H1 (cell line): ENCODE results near the gene FAM228B. TPM values are rescaled to one million over a fixed set of nuclear protein-coding genes. Genes with fewer than 3 reads are reported as not detected.

Experiments
- CTCF ChIA-PET: fragments of 300-600 bp; sonication (Branson Sonifier 250); formaldehyde crosslinking; loops from one replicate; lab custom pipeline; 2021; ENCODE audit not compliant: partially characterized antibody; lab: Charles Lee
- POLR2A ChIA-PET: fragments of 300-600 bp; sonication (Branson Sonifier 250); formaldehyde crosslinking; loops from one replicate; lab custom pipeline; 2021; ENCODE audit warnings: inconsistent platforms; ENCODE audit not compliant: partially characterized antibody; lab: Charles Lee
- DNase-seq, 2 experiments: peaks; one replicate each; pipeline versions ENCODE4 v3.0.0 to v3.0.0-alpha.2; 2010 to 2022; ENCODE audit warnings: low spot score in 2 of 2, low read depth in 1 of 2, mixed read lengths in 1 of 2
- FAIRE-seq: peaks from 2 replicates; lab custom pipeline; 2011; peaks lifted over from hg19 to GRCh38; lab: Jason Lieb, UNC
- H2AFZ ChIP-seq: 2 replicates; pipeline ENCODE4 v1.8.1; 2012; ENCODE audit warnings: low read length, inconsistent platforms
- H2AK5ac ChIP-seq: 2 replicates; pipeline ENCODE4 v1.6.1; 2013; ENCODE audit warnings: low read depth, low read length
- H2BK120ac ChIP-seq: replicated peaks from 2 replicates; pipeline ENCODE3; 2013; ENCODE audit warnings: low read depth, low read length, inconsistent platforms
- H2BK12ac ChIP-seq: 2 replicates; pipeline ENCODE4 v1.6.1; 2013; ENCODE audit warnings: low read depth, low read length
- H2BK15ac ChIP-seq: 2 replicates; pipeline ENCODE4 v1.6.1; 2013; ENCODE audit warnings: low read length
- H2BK20ac ChIP-seq: 2 replicates; pipeline ENCODE4 v1.6.1; 2013; ENCODE audit warnings: low read length
- H2BK5ac ChIP-seq: 2 replicates; pipeline ENCODE4 v1.6.1; 2013; ENCODE audit warnings: low read depth, low read length
- H3K14ac ChIP-seq: 2 replicates; pipeline ENCODE4 v1.6.1; 2013; ENCODE audit warnings: inconsistent platforms; ENCODE audit not compliant: insufficient read length
- H3K18ac ChIP-seq: 2 replicates; pipeline ENCODE4 v1.6.1; 2013; ENCODE audit warnings: low read length; ENCODE audit errors: extremely low read depth
- H3K23ac ChIP-seq: 2 replicates; pipeline ENCODE4 v1.6.1; 2013; ENCODE audit warnings: inconsistent platforms; ENCODE audit not compliant: insufficient read length
- H3K23me2 ChIP-seq: 2 replicates; pipeline ENCODE4 v1.6.1; 2013; ENCODE audit warnings: low read depth, low read length
- H3K27ac ChIP-seq: 2 replicates; pipeline ENCODE4 v1.6.1; 2011; ENCODE audit warnings: low read depth, low read length, inconsistent platforms
- H3K27me3 ChIP-seq, 4 experiments: replicated peaks in 1 of 4; 1 replicate in 1 of 4; 2 replicates in 3 of 4; pipeline versions ENCODE4 v1.6.1 to v1.8.1; 2011 to 2013; ENCODE audit warnings: low read length in 3 of 4, mild to moderate bottlenecking in 3 of 4, inconsistent platforms in 2 of 4, mixed read lengths in 2 of 4, moderate library complexity in 1 of 4; ENCODE audit not compliant: control insufficient read depth in 3 of 4, insufficient read depth in 3 of 4; ENCODE audit errors: extremely low read depth in 1 of 4
- H3K36me3 ChIP-seq, 4 experiments: 2 replicates each; pipeline versions ENCODE4 v1.6.1 to v1.8.1; 2011 to 2013; ENCODE audit warnings: mild to moderate bottlenecking in 4 of 4, low read length in 3 of 4, moderate library complexity in 2 of 4, control low read depth in 1 of 4, inconsistent platforms in 1 of 4; ENCODE audit not compliant: insufficient read depth in 4 of 4, control insufficient read depth in 2 of 4
- H3K4ac ChIP-seq: replicated peaks from 2 replicates; pipeline ENCODE3; 2013; ENCODE audit warnings: low read length, low read depth, mixed read lengths, inconsistent platforms; ENCODE audit not compliant: insufficient read length
- H3K4me1 ChIP-seq, 4 experiments: replicated peaks in 1 of 4; 1 replicate in 1 of 4; 2 replicates in 3 of 4; pipeline versions ENCODE4 v1.6.1 to v1.8.1; 2011 to 2013; ENCODE audit warnings: low read length in 3 of 4, inconsistent platforms in 2 of 4, mixed read lengths in 1 of 4; ENCODE audit not compliant: insufficient read depth in 4 of 4, control insufficient read depth in 3 of 4
- H3K4me2 ChIP-seq, 2 experiments: 2 replicates each; pipeline versions ENCODE4 v1.6.1 to v1.8.1; 2011 to 2013; ENCODE audit warnings: low read depth in 2 of 2, low read length in 2 of 2, control low read depth in 1 of 2, inconsistent platforms in 1 of 2, mild to moderate bottlenecking in 1 of 2; ENCODE audit not compliant: insufficient read depth in 1 of 2
- H3K4me3 ChIP-seq, 4 experiments: fragments of 200-600, 300-600 bp in 1 of 4; sonication (generic), shearing (Covaris generic), sonication (Bioruptor Twin) in 1 of 4; 2 replicates each; pipeline versions ENCODE4 v1.5.1 to v1.8.1; 2011 to 2016; ENCODE audit warnings: low read length in 4 of 4, low read depth in 3 of 4, control low read depth in 2 of 4, inconsistent platforms in 2 of 4, mild to moderate bottlenecking in 2 of 4, mixed read lengths in 1 of 4, moderate library complexity in 1 of 4; ENCODE audit not compliant: insufficient read depth in 2 of 4; ENCODE audit errors: extremely low read depth in 1 of 4
- H3K56ac ChIP-seq: replicated peaks from 2 replicates; pipeline ENCODE3; 2013; ENCODE audit warnings: low read depth, mild to moderate bottlenecking, mixed read lengths, low read length, inconsistent platforms; ENCODE audit not compliant: insufficient read length
- H3K79me1 ChIP-seq: 2 replicates; pipeline ENCODE4 v1.6.1; 2013; ENCODE audit warnings: low read depth, low read length, control low read depth
- H3K79me2 ChIP-seq, 2 experiments: 2 replicates each; pipeline versions ENCODE4 v1.6.1 to v1.8.1; 2012 to 2013; ENCODE audit warnings: low read length in 2 of 2, mild to moderate bottlenecking in 2 of 2, inconsistent platforms in 1 of 2; ENCODE audit not compliant: insufficient read depth in 2 of 2, control insufficient read depth in 1 of 2
- H3K9ac ChIP-seq, 4 experiments: replicated peaks in 1 of 4; 1 replicate in 1 of 4; 2 replicates in 3 of 4; pipeline versions ENCODE4 v1.6.1 to v1.8.1; 2011 to 2013; ENCODE audit warnings: low read depth in 3 of 4, low read length in 3 of 4, control low read depth in 2 of 4, mild to moderate bottlenecking in 2 of 4, moderate library complexity in 2 of 4, inconsistent platforms in 1 of 4; ENCODE audit errors: extremely low read depth in 1 of 4
- H3K9me3 ChIP-seq, 2 experiments: 2 replicates each; pipeline versions ENCODE4 v1.6.1 to v1.8.1; 2012 to 2013; ENCODE audit warnings: mild to moderate bottlenecking in 2 of 2, moderate library complexity in 2 of 2, control low read depth in 1 of 2, inconsistent platforms in 1 of 2, low read depth in 1 of 2, low read length in 1 of 2, mixed read lengths in 1 of 2; ENCODE audit not compliant: insufficient read depth in 2 of 2
- H4K20me1 ChIP-seq, 2 experiments: replicated peaks in 1 of 2; 2 replicates each; pipeline versions ENCODE3 to v1.8.1; 2011 to 2013; ENCODE audit warnings: inconsistent platforms in 2 of 2, low read length in 2 of 2, mild to moderate bottlenecking in 1 of 2; ENCODE audit not compliant: insufficient read depth in 2 of 2, control insufficient read depth in 1 of 2
- H4K5ac ChIP-seq: 2 replicates; pipeline ENCODE4 v1.6.1; 2013; ENCODE audit warnings: low read length, low read depth, mixed read lengths, inconsistent platforms; ENCODE audit not compliant: insufficient read length
- H4K8ac ChIP-seq: 2 replicates; pipeline ENCODE4 v1.8.0; 2013; ENCODE audit warnings: mild to moderate bottlenecking, moderate library complexity, low read length, inconsistent platforms; ENCODE audit not compliant: insufficient read depth; ENCODE audit errors: extremely low read depth
- H4K91ac ChIP-seq: replicated peaks from 2 replicates; pipeline ENCODE3; 2013; ENCODE audit warnings: low read length, mixed read lengths, inconsistent platforms; ENCODE audit not compliant: insufficient read length
- SIRT6 ChIP-seq: IDR thresholded peaks from one replicate; pipeline ENCODE4 v1.7.1; 2012; ENCODE audit warnings: low read length, inconsistent platforms
- WGBS, 2 experiments: shearing (Covaris generic) in 1 of 2; methylation state at CpG; one replicate each; pipeline versions ENCODE4 v1.1.6 to v1.1.7; 2013 to 2015; ENCODE audit warnings: low lambda C conversion rate in 2 of 2, mixed read lengths in 2 of 2, inconsistent platforms in 1 of 2, low coverage in 1 of 2, missing lambda C conversion rate in 1 of 2; ENCODE audit not compliant: insufficient replicate concordance in 2 of 2, insufficient coverage in 1 of 2, insufficient read length in 1 of 2; ENCODE audit errors: extremely low coverage in 1 of 2, missing lambda C conversion rate in 1 of 2; 5-methylcytosine and 5-hydroxymethylcytosine counted together
- polyA plus RNA-seq, 7 experiments: library from polyadenylated mRNA; depleted of rRNA in 3 of 7; stranded (reverse) in 5 of 7; unstranded in 2 of 7; fragments of >200 nt in 5 of 7; fragments of 200-250 nt in 2 of 7; gene quantifications; 1 replicate in 5 of 7; 2 replicates in 1 of 7; 4 replicates in 1 of 7; pipeline versions ENCODE4 v1.2.1 to v1.2.3, GENCODE V29; 2011 to 2013; ENCODE audit warnings: missing spikeins in 2 of 7, mixed read lengths in 2 of 7
- total RNA-seq: library from RNA; stranded (reverse); fragmentation: NEBNext Ultra II Directional; extraction: Animal tissue kit (Norgen Biotek cat#: 25700); gene quantifications from 2 replicates; pipeline ENCODE4 v1.2.1, GENCODE V29; 2021

The FAM228B gene
- total and polyA plus RNA-seq, 2 of the 8 experiments (the other 6 are each of a cell fraction or from before 2014, with no cell fraction given), result 1.4 to 3.2 TPM

DNA sequence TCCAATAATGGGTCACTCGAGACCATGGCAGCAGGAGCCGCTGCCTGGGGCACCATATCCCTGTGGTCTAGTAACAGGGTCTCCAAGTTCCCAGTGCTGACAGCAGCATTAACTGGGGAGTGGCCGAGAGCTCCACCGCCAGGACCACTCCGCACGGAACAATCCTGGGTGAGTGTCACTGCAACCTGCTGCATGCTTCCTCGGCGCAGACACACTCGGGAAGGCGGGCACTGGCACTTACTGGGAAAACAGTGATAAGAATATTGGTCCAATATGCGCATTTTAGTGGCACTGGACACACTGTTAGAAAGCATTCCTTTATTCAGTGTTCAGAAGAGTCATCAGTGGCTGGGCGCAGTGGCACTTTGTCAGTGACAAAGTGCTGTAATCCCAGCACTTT, 81.2 kb downstream of the FAM228B start:
- H3K23me2 ChIP-seq, result no peaks in the 10 kb centered on the region
- TF ChIP-seq SIRT6, result no peak
- TF ChIP-seq, all 59 proteins: peak for 0
- Histone ChIP-seq H3K4me2 (no peak overlapping the region), H3K4ac (no peak overlapping the region), H4K8ac (no peak overlapping the region), H4K20me1 (peaks cover 0 to 2% of the 10 kb centered on the region in 2 experiments), H2AFZ (no peak overlapping the region), H4K91ac (no peak overlapping the region), H3K79me2 (no peaks in the 10 kb centered on the region), H3K36me3 (no peaks in the 10 kb centered on the region), H3K18ac (no peak overlapping the region), H2BK20ac (no peak overlapping the region), H3K4me3 (no peak overlapping the region), H3K23ac (no peak overlapping the region), H3K9ac (no peak overlapping the region), H4K5ac (no peak overlapping the region), H3K4me1 (no peaks in the 10 kb centered on the region; a peak in 1 of 7 replicates), H2BK5ac (no peak overlapping the region), H3K56ac (no peak overlapping the region), H3K9me3 (no peaks in the 10 kb centered on the region), H2BK120ac (no peak overlapping the region), H3K14ac (no peak overlapping the region), H2AK5ac (no peak overlapping the region), H2BK15ac (no peak overlapping the region), H3K27ac (no peak overlapping the region), H2BK12ac (no peak overlapping the region), H3K27me3 (no peaks in the 10 kb centered on the region; a peak in 1 of 7 replicates), H3K79me1 (no peaks in the 10 kb centered on the region)
- 95% methylated on average over 12 of the region's 12 CpGs; no CpG with 5 or more reads in 1 of the 2 experiments for WGBS, 2 experiments
- FAIRE-seq (no peak), DNase-seq (no peak)
- ChIA-PET CTCF (no interaction called here), POLR2A (no interaction called here)
